GM12865 (cell line): ENCODE data around the gene CENPU.

Experiments
- DNase-seq: peaks from one replicate; pipeline ENCODE4 v3.0.0; 2010; ENCODE audit warnings: low read depth
- H3K4me3 ChIP-seq: 2 replicates; pipeline ENCODE4 v1.5.1; 2011; ENCODE audit warnings: mild to moderate bottlenecking, low read depth, low read length, control low read depth
- TF ChIP-seq, protein P1 (sequence below): IDR thresholded peaks from 2 replicates; pipeline ENCODE4 v1.5.1; 2011; ENCODE audit warnings: low read length, control low read depth, low read depth, inconsistent platforms; ENCODE audit not compliant: insufficient read depth; ENCODE audit errors: missing control alignments

The CENPU gene

DNA sequence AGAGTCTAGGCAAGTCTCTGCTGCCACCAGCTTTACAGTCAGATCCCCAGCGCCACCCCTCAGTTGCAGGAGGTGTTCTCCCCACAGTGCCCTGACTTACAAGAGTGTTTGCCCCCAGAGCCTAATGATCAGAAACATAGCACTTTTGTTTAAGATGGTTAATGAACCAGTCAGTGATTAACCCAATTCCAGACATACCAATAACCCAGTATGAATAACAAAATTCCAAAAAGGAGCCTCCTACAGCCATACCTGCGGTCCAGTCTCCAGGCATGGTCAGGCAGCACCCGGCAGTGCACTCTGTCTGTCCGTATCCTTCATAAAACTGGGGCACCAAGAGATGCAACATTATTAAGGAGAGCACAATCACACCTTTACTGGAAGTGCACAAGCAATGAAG is 30.7 kb upstream of the CENPU start:
- TF ChIP-seq, protein P1, sequence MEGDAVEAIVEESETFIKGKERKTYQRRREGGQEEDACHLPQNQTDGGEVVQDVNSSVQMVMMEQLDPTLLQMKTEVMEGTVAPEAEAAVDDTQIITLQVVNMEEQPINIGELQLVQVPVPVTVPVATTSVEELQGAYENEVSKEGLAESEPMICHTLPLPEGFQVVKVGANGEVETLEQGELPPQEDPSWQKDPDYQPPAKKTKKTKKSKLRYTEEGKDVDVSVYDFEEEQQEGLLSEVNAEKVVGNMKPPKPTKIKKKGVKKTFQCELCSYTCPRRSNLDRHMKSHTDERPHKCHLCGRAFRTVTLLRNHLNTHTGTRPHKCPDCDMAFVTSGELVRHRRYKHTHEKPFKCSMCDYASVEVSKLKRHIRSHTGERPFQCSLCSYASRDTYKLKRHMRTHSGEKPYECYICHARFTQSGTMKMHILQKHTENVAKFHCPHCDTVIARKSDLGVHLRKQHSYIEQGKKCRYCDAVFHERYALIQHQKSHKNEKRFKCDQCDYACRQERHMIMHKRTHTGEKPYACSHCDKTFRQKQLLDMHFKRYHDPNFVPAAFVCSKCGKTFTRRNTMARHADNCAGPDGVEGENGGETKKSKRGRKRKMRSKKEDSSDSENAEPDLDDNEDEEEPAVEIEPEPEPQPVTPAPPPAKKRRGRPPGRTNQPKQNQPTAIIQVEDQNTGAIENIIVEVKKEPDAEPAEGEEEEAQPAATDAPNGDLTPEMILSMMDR: no peak
- DNase-seq: no peak
- H3K4me3 ChIP-seq: no peak overlapping the region

DNA sequence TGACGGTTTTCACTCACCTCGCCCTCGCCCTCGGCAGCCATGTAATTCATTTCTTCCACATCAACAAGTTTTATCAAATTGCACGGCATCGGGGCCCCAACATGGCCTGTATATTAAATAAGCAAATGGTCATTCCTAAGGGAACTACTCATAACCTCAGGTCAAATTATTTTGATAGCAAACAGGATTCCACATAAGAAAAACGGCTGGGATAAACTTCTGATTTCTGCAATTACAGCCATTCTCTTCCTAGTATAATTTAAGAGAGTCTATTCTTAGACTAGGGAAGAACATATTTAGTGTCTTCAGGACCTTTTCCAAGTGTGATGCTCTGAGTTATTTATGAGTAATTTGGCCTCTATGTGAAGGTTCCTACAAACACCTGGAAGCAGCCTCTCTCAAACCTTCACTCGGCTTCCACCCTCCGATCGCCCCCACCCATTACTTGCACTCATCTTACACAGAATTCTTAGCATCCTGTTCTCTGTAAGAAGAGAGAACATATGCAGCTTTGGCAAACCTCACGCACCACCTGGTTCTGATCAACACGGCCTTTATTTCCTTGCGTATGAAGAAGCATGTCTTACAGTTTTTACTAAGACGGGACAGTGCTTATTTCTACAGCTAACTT is 29.4 kb upstream of the CENPU start:
- TF ChIP-seq, protein P1: no peak
- DNase-seq: no peak
- H3K4me3 ChIP-seq: no peak overlapping the region

DNA sequence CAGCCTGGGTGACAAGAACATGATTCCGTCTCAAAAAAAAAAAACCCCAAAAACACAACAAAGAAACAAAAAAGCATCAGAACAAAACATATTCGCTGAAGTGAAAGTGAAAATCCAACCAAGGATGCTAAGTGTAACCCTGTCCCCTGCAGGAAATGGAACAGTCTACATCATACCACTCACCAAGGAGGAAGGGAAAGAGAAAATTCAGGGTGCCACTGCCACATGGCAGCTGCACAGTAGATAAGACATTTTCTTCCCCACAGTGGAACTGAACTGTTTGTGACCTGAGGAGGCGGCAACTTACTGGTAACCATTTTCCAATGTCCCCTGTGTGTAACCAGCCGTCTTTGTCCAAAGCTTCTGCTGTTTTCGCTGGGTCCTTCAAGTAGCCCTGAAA is 28.2 kb upstream of the CENPU start:
- TF ChIP-seq, protein P1: no peak
- no peak overlapping the region for H3K4me3 ChIP-seq
- peak; percentile 67 for DNase-seq

DNA sequence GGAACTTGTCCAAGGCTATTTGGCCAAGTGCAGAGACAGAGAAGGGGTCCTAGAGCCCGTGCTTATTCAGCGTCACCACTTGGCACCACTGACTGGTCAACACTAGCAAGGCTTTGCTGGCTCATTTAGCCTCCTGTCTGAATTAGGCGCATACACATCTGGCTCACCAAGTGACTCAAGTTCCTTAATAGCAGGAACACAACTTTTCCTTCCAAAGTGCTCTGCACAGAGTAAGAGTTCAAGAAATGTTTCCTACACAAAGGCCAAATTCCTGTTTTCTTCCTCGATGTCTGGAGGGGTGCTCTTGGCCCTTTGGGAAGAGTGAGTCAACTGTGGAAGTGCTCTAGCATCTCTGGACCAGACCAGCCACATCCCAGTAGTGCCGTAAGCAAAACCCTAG is 26.8 kb upstream of the CENPU start:
- no peak overlapping the region for H3K4me3 ChIP-seq
- TF ChIP-seq, protein P1: no peak
- no peak for DNase-seq

DNA sequence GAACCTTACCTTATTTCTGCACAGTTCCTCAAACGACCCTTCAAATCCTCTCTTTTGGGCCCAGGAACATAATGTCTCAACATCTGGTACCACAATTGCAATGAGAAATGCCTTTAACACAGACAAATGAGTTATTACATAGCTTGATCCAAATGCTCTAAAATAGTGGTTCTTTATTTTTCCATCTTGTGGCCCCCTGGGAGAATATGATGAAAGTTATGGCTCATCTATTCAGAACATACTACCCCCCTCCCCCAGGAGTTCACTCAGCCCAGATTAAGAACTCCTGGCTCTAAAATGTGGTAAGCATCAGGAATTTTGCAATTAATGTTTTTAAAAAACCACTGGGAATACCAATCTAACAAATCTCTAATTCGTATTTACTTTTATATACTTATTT is 23.9 kb upstream of the CENPU start:
- TF ChIP-seq, protein P1: no peak
- no peak for DNase-seq
- no peak overlapping the region for H3K4me3 ChIP-seq

DNA sequence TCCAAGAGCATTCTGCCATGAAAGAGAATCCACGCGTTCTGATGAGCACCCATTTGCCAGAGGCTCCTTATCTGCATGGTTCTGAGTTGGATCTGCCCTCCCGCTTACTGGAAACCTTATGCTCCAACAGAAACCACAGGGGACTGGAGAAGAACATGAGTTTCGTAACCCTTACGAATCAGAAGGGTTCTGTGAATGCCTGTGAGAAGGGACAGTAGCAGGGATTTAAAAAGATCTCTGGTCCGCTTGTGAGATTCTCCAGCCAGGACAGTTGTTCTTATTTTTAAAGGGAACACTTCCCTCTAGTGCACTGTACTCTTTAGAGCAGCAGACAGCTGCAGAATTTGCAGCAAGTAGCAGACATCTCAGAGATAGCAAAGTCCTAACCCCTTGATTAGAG is 22.5 kb upstream of the CENPU start:
- TF ChIP-seq, protein P1: no peak
- H3K4me3 ChIP-seq: no peak overlapping the region
- DNase-seq: no peak

DNA sequence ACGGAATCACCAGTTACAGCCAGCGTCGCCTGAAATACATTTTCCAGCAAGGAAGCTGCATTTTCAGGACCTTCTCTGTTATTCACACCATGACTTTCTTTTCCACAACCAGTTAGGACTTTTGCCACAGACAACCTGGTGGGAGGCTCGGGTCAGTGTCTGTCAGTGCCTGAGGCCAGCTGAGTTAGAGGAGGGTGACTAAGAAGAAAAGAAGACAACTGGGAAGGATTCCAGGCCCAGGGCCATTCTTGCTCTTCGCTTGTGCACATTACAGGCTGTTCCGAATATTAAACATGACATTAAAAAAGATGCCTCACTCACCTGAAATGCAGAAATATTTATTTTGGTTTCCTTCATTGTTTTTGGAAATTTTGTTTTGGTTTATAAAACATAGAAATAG is 21.4 kb upstream of the CENPU start:
- TF ChIP-seq, protein P1: no peak
- no peak for DNase-seq
- no peak overlapping the region for H3K4me3 ChIP-seq
